Testis (tissue), 3 donors: ENCODE results near the gene RUNX3. TPM values are rescaled to one million over a fixed set of nuclear protein-coding genes. Genes with fewer than 3 reads are reported as not detected.
A peak's percentile ranks its signal among the peaks of the same experiment; 100 is the strongest.

Experiments used
- DNase-seq: peaks from one replicate; pipeline ENCODE4 v3.0.0-alpha.2; 2019
- H3K27ac ChIP-seq, 2 donors: fragments of 200-600 bp; sonication (generic); one replicate each; pipeline ENCODE4 v1.5.1; 2019
- H3K27me3 ChIP-seq: fragments of 200-600 bp; sonication (generic); one replicate; pipeline ENCODE4 v1.5.1; 2019
- H3K36me3 ChIP-seq: fragments of 200-600 bp; sonication (generic); one replicate; pipeline ENCODE4 v1.5.1; 2017; ENCODE audit warnings: low read depth; ENCODE audit errors: missing control alignments
- H3K4me1 ChIP-seq: fragments of 200-600 bp; sonication (generic); one replicate; pipeline ENCODE4 v1.5.1; 2019
- H3K4me3 ChIP-seq, 2 donors: fragments of 200-600 bp; sonication (generic); one replicate each; pipeline ENCODE4 v1.5.1; 2017 to 2019
- H3K9me3 ChIP-seq: fragments of 200-600 bp; sonication (generic); one replicate; pipeline ENCODE4 v1.5.1; 2017
- CTCF ChIP-seq, 3 experiments: fragments of 450-650 bp in 2 of 3; fragments of 200-600 bp in 1 of 3; sonication (generic) in 1 of 3; IDR thresholded peaks; one replicate each; pipeline ENCODE4 v1.5.1; 2016 to 2019; ENCODE audit warnings: antibody characterized with exemption in 3 of 3, mild to moderate bottlenecking in 2 of 3, moderate library complexity in 1 of 3
- POLR2A ChIP-seq: fragments of 450-650 bp; IDR thresholded peaks from one replicate; pipeline ENCODE4 v1.6.1; 2017; ENCODE audit warnings: antibody characterized with exemption, mild to moderate bottlenecking, moderate library complexity
- WGBS, 2 donors: methylation state at CpG; one replicate each; pipeline ENCODE4 v1.1.5; 2018; 5-methylcytosine and 5-hydroxymethylcytosine counted together
- intact Hi-C: fragments of 100-400 bp; cut with DNase I; formaldehyde crosslinking; loops from one replicate; pipeline ENCODE4 v1.15.1; 2023; ENCODE audit warnings: low total_unique reads
- polyA plus RNA-seq: library from polyadenylated mRNA; stranded (reverse); fragments of 350-450 nt; fragmentation: Illumina TruSeq; extraction: RNeasy Lipid Tissue Mini Kit (QIAGEN cat#74804); gene quantifications from one replicate; pipeline ENCODE4 v1.2.3, GENCODE V29; 2014; ENCODE audit warnings: low read depth, low replicate concordance; ENCODE audit not compliant: insufficient read depth
- total RNA-seq, 2 donors: library from RNA; depleted of rRNA; stranded (reverse); fragments of >200 nt; gene quantifications; one replicate each; pipeline ENCODE4 v1.2.3, GENCODE V29; 2016

RUNX3 gene
- total and polyA plus RNA-seq, 3 donors from 2014 or later: 5.1 to 6.4 (median 5.7) TPM

GRCh38 chr1:24931468-24932231 is 1.6 kb upstream of the RUNX3 start:
- peaks cover 3% of the 10 kb centered on the region for H3K4me1 ChIP-seq
- H3K4me3 ChIP-seq: peak overlapping the region in 1 of 2 donors; percentile 18
- TF ChIP-seq POLR2A (no peak), CTCF (IDR thresholded peaks at IDR 0.05) (no peak)
- no peaks in the 10 kb centered on the region for H3K36me3 ChIP-seq
- 15 to 16% methylated on average over 37 to 63 of the region's 63 CpGs for WGBS, 2 donors
- intact Hi-C loops: no loop called here
- no peaks in the 10 kb centered on the region for H3K27me3 ChIP-seq
- H3K9me3 ChIP-seq: no peaks in the 10 kb centered on the region
- no peak overlapping the region for H3K27ac ChIP-seq
- no peak for DNase-seq

- H3K4me3 ChIP-seq: peak overlapping the region in 1 of 2 donors; percentile 44
- no peaks in the 10 kb centered on the region for H3K9me3 ChIP-seq
- WGBS, 2 donors: 5 to 13% methylated on average over 19 to 21 of the region's 21 CpGs
- TF ChIP-seq CTCF (IDR thresholded peaks at IDR 0.05) (no peak), POLR2A (no peak)
- H3K27ac ChIP-seq: no peak overlapping the region
- no peaks in the 10 kb centered on the region for H3K36me3 ChIP-seq
- H3K4me1 ChIP-seq: peaks cover 3% of the 10 kb centered on the region
- no peak for DNase-seq
- intact Hi-C loops: no loop called here
- H3K27me3 ChIP-seq: no peaks in the 10 kb centered on the region
These were observed 1.0 kb upstream of the RUNX3 start for GRCh38 chr1:24931146-24931467.

- intact Hi-C loops: no loop called here
- Histone ChIP-seq H3K27me3 (no peaks in the 10 kb centered on the region), H3K36me3 (no peaks in the 10 kb centered on the region), H3K4me1 (peaks cover 3% of the 10 kb centered on the region), H3K27ac (peak overlapping the region in 1 of 2 donors; percentile 24), H3K9me3 (no peaks in the 10 kb centered on the region), H3K4me3 (peak overlapping the region; percentile 29 to 49)
- DNase-seq: no peak
- TF ChIP-seq POLR2A: no peak
- TF ChIP-seq CTCF (IDR thresholded peaks at IDR 0.05): no peak
- WGBS, 2 donors: 2% methylated on average over 70 of the region's 129 CpGs; no CpG with 5 or more reads in 1 of the 2 donors
These were observed 447 bp downstream of the RUNX3 start for GRCh38 chr1:24929398-24930259.

- 6 to 7% methylated on average over 14 to 45 of the region's 48 CpGs for WGBS, 2 donors
- peaks cover 3% of the 10 kb centered on the region for H3K4me1 ChIP-seq
- intact Hi-C loops: no loop called here
These were observed 1.2 kb downstream of the RUNX3 start for GRCh38 chr1:24928689-24929397.

More at GRCh38 chr1:24928689-24929397, 1.2 kb downstream of the RUNX3 start:
- Histone ChIP-seq H3K27me3 (no peaks in the 10 kb centered on the region), H3K9me3 (no peaks in the 10 kb centered on the region), H3K27ac (no peak overlapping the region), H3K4me3 (peak overlapping the region; percentile 29 to 49), H3K36me3 (no peaks in the 10 kb centered on the region)
- no peak for TF ChIP-seq CTCF (IDR thresholded peaks at IDR 0.05)
- TF ChIP-seq POLR2A: no peak
- DNase-seq: no peak
